GM06990 (cell line): ENCODE results near the gene SLC29A4.

Experiments
- DNase-seq: peaks from one replicate; pipeline ENCODE4 v3.0.0-alpha.2; 2011; ENCODE audit not compliant: insufficient read length; ENCODE audit errors: extremely low read depth
- H3K27me3 ChIP-seq: replicated peaks from 2 replicates; pipeline ENCODE4 v1.6.0; 2011; ENCODE audit warnings: low read length; ENCODE audit not compliant: control insufficient read depth, insufficient read depth
- H3K36me3 ChIP-seq: 2 replicates; pipeline ENCODE4 v1.5.1; 2011; ENCODE audit warnings: low read length; ENCODE audit not compliant: control insufficient read depth, insufficient read depth
- H3K4me3 ChIP-seq: replicated peaks from 2 replicates; pipeline ENCODE4 v1.5.1; 2011; ENCODE audit warnings: low read depth, mild to moderate bottlenecking, control low read depth, low read length
- CTCF ChIP-seq: IDR thresholded peaks from 2 replicates; pipeline ENCODE4 v1.5.1; 2011; ENCODE audit warnings: low read length, control low read depth, mild to moderate bottlenecking, inconsistent platforms; ENCODE audit not compliant: insufficient read depth, poor library complexity, severe bottlenecking

Gene SLC29A4

GRCh38 chr7:5349005-5349380 lies 66.2 kb downstream of the SLC29A4 start:
- TF ChIP-seq CTCF = no peak
- Histone ChIP-seq H3K36me3 (peaks cover 32% of the 10 kb centered on the region), H3K4me3 (no peak overlapping the region), H3K27me3 (no peaks in the 10 kb centered on the region)
- DNase-seq = no peak

DNA sequence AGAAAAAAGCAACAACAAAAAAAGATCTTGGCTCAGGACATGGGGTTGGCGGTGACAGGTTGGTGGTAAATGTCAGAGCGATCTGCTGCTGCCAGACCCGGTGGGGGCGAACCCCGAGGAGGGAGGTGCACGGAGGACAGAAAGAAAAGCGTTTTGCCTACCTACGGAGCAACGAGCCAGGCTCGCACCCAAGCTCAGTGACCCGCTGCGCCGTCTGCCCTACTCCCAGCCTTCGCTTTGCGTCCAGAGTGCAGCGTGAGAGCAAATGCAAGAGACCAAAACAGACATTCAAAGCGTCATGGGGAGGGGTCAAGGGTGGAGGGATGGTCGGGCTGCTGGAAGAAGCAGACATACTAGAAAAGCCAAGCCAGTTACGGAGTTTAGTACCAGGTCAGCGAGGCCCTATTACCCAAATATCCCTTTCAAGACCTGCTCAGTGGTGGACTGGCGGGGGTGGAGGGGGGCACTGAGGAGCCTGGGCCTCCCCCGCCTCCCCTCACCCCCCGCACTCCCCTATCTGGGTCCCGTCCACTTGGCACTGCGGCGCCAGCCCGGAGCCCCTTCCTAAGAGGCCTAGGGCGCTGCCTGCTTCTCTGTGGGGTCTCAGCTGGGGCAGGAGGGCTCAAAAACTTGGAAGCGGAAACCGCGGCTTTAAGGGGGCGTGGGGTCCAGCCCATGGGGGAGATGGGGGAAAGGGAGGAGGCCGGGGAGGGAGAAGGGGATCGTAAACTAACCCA lies 66.9 kb downstream of the SLC29A4 start:
- peaks cover 26% of the 10 kb centered on the region for H3K36me3 ChIP-seq
- TF ChIP-seq CTCF = no peak
- no peak overlapping the region for H3K4me3 ChIP-seq
- no peak for DNase-seq
- no peaks in the 10 kb centered on the region for H3K27me3 ChIP-seq

DNA sequence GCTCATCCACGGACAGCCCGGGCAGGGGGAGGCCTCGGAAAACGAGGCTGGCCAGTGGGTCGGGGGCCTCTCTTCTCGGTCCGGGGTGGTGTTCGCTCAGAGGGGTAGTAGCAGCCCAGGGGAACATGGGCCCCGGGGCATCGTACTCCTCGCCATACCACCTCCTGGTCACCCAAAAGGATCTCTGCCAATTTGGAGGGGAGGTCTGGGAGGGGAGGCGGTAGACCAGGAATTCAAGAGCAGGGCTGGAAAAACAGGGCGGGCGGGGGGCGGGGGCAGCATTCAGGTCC lies 67.4 kb downstream of the SLC29A4 start:
- no peak overlapping the region for H3K4me3 ChIP-seq
- DNase-seq = no peak
- H3K27me3 ChIP-seq = no peaks in the 10 kb centered on the region
- H3K36me3 ChIP-seq = peaks cover 21% of the 10 kb centered on the region
- no peak for TF ChIP-seq CTCF

- DNase-seq = no peak
- no peak for TF ChIP-seq CTCF
- peaks cover 18% of the 10 kb centered on the region for H3K36me3 ChIP-seq
- H3K4me3 ChIP-seq = no peak overlapping the region
- no peaks in the 10 kb centered on the region for H3K27me3 ChIP-seq
Observed at GRCh38 chr7:5350600-5351385, 68.0 kb downstream of the SLC29A4 start.

DNA sequence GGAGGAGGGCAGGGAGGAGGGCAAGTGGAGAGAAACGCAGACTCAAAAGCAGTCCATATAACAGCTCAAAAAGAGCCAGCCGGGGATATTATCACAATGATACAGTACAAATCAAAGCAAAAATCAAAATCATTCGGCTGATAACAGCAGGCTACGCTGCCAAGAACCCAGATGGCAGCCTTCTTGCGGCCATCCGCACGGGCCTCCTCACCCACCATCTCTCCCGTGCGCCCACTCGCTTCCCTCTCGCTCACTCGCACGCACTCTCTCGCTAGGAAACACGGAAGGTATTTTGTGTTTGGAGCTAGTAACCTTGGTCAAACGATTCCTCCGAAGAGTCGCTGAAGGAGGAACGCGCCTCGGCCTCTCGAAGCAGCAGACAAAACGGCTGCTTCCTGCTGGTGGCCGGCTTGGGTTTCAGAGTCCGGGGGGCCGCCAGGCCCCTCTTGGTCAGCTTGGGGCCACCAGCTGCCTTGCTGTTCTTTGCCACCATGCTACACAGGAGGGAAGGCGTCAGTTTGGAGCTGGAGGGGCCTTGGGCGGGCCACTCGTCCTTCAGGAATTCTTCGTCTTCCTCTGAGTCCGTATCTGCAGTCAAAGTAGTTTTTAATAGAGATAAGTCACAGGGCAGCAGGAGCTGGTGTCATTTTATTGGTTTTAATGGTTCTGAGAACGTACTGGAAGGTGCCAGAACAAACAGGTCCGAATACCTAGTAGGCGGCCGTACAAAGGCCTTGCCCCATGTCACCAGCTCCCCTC lies 68.9 kb downstream of the SLC29A4 start:
- DNase-seq = no peak
- peaks cover 20% of the 10 kb centered on the region for H3K36me3 ChIP-seq
- H3K4me3 ChIP-seq = no peak overlapping the region
- no peaks in the 10 kb centered on the region for H3K27me3 ChIP-seq
- no peak for TF ChIP-seq CTCF
